Measurements from ENCODE around the gene FAM50A.

DNA sequence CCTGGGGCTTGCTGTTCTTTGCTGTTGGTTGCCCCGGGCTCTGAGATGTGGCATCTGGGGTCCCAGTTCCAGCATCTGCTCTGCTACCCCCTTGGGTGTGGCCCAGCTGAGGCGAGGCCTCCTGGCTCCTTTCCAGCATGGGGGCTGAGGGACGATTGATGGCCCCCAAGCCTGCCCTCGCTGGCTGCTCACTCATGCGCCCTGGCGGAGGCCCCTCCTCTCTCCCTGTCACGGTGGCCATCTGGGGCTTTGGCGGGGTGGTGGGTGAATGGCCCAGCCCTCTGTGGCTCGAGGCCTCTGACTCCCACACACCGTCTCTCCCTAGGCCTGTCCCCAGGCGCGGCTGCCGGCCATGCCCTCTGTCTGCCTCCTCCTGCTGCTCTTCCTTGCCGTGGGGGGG, 15.9 kb downstream of the FAM50A start:
- TF ChIP-seq CTCF (IDR thresholded peaks at IDR 0.05): no peak
- TF ChIP-seq RXRA (IDR thresholded peaks at IDR 0.05; ENCODE audit: borderline replicate concordance, low read depth): no peak
